Activated CD8-positive, alpha-beta memory T cell treated with anti-CD3 and anti-CD28 coated beads, Interleukin-2, amount 50 U/mL, for 48 hours (primary cell): Measurements from ENCODE around the gene LDHB.
"Not testable (repeated sequence)": the region's sequence is repeated elsewhere in the genome, so short reads cannot be mapped to it uniquely, and the experiment has no call there.

Experiments used
- DNase-seq: peaks from one replicate; pipeline ENCODE4 v3.0.0-alpha.2; 2020

LDHB gene

DNA sequence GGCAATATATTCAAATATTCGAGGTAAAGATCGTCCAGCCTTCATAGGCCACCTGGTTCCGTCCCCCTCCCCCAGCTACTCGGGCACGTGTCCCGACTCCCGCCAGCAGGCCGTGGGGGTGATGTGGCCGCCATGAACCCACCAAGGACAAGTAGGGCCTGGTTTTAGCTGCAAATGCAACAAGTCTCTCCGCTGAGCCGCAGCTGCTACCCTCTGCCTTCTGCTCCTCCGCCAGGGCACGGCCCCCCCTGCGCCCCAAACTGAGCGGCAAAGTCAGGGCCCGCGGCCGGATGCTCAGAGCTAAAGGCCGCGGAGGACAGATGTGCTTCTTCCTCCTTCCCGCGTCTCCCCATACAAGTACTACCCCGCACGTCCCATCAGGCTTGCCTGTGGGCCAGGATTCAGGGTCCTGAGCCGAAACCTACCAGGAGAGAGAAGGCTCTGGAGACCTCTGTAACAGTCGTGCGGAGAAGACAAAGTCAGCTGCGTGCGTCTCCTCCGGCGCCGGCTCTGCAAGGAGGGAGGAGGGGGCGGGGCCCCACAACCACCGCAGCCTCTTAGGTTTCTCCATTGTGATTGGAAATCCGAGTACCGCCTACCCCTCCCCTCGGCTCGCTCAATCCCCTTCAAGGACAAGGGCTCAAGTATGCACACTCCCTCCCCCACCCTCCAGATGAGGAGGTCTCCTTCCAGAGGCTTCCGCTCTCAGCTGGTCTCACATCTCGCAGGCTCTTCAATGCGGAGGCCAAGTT lies at the start of gene LDHB:
TSS of gene LDHB (minus strand) at position 517 of the 752 bp plus-strand sequence. CDS start 3,171 bp downstream, outside the sequence.
- DNase-seq: peak; percentile 92

DNA sequence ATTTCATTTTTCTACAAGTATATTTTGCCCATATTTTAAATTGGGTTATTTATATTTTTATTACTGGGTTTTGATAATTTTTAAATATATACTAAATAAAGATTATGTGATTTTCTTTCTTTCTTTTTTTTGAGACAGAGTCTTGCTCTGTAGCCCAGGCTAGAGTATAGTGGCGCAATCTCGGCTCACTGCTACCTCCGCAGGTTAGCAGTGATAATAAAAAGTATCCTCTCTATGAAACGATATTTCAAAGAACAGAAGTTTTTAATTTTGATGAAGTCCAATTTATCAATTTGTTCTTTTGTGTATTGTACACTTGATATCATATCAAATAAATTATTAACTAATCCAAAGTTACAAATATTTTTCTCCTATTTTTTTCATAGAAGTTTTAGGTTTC lies 47.2 kb upstream of the LDHB start:
- DNase-seq: no peak

DNA sequence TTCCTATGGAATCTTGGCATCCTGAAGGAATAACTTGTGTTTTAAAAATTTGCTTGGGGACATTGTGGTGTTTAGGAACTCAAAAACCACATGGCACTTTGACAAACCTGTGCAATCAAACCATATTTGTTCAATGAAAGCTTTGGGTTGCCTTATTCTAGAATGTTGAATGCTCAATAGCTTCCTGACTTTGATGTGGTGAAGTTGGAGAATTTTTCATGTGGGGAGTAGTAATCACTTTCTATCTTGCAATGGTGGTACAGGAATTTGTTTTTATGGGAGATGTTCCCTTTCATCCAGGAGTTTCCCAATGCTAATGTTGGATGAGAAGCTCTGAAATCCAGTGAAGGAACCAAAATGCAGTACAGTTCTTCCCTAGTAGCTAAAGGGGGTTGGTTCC lies 42.2 kb upstream of the LDHB start:
- DNase-seq: no peak

DNA sequence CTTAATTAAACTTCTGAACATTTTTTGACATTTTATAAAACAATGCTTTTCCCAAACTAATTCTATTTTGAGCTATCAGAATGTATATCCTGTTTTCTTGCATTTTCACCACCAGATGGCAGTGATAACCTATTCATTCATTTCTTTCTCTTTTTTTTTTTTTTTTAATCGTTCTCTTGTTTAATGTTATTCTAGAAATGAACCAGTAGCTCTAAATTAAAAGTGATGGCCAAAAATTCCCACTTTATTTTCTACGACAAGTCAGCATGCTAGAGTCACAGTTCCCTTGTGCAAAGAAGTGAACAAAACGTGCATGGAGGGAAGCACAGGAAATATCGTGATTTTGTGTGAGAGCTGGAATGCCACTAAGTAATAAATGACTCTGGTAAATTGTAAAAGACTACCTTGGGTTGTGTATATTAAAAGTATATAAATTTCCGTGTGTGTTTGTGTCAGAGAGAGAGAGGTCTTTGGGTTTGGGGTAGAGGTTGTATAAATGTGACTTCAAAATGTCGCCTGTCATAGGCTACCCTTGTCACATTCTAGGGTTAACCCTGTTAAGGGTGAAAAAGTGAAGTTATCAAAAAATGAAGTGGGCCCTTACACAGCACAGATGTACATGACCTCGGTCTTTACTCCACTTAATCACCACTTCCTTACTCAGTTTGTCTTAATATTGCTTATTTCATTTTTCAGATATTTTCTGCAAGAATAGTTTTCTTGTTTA lies 40.4 kb upstream of the LDHB start:
- DNase-seq: no peak

DNA sequence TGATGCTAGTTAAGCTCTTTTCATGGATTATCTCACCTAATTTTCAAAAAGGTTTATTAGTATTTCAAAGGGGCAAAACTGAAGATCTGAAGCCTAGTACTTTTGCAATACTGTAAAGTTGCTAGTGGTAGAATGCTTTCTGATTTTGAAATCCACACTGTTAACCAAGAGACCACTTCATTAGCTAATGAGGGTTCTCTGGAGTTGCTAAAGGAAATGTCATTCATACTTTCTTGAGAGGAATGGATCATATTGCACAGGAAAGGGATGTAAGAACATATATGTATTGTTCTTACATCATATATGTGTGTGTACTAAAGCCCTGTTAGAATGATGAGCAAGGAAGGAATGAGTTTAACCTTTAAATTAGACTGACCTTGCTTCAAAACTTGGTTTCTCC lies 39.0 kb upstream of the LDHB start:
- no peak for DNase-seq

DNA sequence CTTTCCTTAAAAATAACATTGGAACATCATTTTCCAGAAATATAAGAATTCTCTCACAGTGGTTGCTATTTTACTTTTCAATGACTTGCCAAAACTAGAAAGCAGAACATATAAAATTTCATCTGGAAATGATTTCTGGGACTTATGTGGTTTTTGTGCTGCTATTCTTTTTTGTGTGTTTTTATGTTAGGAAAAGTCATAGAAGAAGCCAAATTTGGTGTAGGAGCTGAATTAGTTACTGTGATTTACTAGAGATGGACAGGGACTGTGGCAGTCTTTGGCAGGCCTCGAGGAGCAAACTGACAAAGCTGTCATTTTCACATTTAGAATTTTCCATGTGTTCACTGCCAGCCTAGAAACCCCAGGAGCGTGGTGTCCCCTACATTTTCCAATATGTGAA lies 38.3 kb upstream of the LDHB start:
- no peak for DNase-seq

DNA sequence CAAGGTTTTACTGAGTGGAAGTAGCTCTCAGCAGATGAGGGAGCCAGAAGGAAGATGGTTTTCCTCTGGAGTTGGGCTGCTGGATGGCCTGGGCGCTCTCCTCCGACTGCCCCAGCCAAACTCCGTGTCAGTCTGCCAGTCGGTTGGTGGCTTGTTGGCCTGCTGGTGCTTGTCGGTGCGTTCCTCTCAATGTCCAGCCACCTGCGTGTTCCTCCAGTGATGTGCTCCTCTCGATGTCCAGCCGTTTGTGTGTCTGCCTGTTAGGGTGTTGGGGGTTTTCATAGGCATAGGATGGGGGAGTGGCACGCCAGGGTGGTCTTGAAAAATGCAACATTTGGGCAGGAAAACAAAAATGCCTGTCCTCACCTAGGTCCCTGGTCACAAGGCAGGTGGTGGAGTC lies 37.0 kb upstream of the LDHB start:
- DNase-seq: no peak

DNA sequence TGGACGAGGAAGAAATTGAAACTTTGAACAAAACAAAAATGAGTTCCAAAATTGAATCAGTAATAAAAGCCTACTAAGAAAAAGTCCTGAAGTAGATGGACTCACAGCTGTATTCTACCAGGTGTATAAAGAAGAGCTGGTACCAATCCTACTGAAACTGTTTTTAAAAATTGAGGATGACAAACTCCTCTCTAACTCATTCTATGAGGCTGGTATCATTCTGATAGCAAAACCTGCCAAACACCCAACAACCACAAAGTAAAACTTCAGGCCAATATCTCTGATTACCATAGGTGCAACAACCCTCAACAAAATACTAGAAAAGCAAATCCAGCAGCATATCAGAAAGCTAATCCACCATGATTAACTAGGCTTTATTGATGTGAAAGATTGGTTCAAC lies 33.9 kb upstream of the LDHB start:
- DNase-seq: no peak

DNA sequence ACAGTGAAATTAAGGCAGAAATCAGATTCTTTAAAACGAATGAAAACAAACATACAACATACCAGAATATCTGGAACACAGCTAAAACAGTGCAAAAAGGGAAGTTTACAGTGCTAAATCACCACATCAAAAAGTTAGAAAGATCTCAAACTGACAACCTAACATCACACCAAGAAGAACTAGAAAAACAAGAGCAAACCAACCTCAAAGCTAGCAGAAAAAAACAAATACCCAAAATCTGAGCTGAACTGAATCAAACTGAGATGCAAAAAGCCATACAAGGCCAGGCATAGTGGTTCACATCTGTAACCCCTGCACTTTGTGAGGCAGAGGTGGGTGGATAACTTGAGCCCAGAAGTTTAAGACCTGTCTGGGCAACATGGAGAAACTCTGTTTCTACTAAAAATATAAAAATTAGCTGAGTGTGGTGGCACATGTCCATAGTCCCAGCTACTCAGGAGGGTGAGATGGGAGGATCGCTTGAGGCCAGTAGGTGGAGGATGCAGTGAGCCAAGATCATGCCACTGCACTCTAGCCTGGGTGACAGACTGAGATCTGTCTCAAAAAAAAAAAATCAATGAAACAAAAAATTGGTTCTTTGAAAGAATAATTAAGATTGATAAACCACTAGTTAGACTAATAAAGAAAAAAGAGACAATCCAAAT lies 33.2 kb upstream of the LDHB start:
- DNase-seq: no peak

DNA sequence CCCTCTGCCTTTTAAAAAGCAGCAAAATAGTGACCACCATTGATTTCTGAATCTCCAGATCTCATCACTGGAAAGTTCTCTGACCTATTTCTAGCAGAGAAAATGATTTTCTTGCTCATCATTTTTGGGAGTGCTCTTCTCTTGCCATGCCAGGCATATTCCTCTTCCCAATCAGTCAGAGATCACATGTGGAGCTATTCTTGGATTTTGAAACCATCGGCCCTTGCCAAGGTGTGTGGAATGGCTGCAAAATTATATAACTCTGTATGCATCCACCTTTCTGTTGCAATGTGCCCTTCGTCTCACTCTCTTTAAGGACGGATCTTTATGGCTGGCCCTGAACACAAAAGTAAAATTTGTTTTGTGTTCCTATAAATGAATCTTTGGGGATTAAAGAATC lies 25.5 kb upstream of the LDHB start:
- DNase-seq: no peak

DNA sequence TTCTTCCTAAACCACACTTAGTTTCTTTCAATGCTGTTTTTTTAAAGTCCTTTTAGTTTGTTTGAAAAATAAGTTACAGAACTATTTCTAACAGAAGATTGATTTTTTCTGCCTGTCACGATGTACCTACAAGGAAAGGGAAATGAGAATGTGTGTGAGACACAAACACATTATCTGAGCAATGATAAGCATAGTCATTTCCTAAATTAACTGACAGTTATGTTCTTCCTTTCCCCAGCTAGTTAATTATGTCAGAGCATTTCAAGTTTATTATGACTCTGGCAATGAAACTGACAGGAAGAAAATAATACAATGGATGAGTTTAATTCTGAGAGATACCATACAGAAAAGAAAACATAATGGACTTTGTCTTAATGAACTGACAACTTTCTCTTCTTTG lies 21.3 kb upstream of the LDHB start:
- DNase-seq: no peak

DNA sequence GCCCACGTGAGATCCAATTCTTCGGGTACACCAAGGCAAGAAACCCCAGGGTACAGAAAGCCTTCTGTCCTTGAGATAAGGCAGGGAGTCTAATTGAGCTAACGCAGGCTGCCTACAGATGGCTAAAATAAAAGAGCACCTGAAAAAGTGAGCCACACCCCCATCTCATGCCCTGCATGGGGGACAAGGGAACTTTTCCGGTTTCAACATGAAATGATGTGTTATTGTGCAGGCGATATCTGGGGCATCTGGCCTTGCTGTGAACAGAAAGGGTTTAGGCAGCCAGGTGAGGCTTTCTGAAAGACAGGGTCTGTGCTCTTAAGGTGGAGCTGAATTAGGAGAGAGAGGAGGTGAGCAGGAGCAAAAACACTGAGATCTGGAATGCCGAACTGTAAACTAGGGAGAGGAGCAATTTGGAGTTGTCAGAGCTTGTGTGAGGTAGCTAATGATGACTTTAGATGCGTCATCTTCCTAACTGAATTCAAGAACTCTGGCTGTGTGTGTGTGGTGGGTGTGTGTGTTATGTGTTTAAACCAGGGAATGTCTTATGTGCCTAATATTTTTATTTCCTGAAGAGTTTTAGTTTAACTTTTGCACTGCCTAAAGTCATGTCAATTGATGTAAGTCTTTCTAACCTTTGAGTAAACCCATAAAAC lies 20.1 kb upstream of the LDHB start:
- no peak for DNase-seq

DNA sequence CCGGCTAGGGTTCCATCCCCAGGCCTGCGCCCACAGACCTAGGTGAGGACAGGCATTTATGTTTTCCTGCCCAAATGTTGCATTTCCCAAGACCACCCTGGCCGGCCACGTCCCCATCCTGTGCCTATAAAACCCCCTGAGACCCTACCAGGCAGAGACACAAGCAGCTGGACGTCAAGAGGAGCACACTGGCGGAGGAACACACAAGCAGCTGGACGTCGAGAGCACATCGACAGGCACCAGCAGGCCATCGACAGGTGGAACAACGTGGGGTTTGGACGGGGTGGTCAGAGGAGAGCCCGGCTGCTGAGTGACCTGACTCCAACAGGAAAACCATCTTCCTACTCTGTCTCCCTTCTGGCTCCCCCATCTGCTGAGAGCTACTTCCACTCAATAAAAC lies 19.6 kb upstream of the LDHB start:
- no peak for DNase-seq

DNA sequence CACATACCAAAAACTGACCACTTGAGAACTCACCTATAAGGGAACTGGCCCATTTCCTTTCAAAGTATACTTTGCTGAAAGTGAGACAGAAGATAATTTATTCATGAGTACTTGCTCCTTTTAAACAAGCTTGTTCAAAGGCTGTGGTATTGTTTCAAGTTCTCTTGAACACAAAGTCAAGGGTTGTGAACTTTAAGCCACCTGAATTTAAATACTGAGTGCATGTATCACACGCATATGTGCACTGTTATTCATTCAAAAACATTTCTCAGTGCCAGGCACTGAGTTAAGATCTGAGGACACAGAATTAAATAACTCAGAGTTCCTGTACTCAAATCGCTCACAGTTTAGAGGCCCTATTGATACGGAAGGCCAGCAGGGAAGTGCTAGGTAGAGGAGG lies 19.1 kb upstream of the LDHB start:
- no peak for DNase-seq

DNA sequence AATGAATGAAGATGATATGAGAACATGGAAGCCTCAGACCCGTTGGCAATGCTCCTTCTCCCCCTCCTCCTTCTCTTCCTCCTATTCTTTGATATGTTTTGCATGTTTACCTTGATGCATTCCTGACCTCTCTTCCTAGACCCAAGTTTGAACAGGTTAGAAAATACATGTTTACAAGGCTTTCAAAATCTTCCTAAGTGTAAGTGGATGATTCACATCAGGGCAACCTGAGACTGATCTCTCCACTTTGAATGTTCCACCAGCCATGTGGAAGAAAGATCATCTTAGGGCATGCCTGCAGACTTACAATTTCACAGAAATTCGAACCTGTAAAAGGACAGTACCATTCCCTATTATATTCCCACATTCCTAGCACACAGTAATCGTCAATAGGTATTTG lies 18.0 kb upstream of the LDHB start:
- DNase-seq: no peak

DNA sequence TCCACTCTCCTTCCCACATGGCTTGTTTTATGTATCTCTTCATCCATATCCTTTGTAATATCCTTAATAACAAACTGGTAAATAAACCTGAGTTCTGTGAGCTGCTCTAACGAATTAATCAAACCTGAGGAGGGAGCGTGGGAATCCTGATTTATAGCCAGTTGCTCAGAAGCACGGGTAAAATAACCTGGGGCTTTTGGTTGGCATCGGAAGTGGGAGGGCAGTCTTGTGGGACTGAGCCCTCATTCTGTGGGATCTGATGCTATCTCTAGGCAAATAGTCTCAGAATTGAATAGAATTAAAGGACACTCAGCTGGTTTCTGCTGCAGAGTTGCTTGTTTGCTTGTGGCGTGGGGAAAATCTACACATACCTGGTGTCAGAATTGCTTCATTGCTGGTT lies 17.5 kb upstream of the LDHB start:
- no peak for DNase-seq

DNA sequence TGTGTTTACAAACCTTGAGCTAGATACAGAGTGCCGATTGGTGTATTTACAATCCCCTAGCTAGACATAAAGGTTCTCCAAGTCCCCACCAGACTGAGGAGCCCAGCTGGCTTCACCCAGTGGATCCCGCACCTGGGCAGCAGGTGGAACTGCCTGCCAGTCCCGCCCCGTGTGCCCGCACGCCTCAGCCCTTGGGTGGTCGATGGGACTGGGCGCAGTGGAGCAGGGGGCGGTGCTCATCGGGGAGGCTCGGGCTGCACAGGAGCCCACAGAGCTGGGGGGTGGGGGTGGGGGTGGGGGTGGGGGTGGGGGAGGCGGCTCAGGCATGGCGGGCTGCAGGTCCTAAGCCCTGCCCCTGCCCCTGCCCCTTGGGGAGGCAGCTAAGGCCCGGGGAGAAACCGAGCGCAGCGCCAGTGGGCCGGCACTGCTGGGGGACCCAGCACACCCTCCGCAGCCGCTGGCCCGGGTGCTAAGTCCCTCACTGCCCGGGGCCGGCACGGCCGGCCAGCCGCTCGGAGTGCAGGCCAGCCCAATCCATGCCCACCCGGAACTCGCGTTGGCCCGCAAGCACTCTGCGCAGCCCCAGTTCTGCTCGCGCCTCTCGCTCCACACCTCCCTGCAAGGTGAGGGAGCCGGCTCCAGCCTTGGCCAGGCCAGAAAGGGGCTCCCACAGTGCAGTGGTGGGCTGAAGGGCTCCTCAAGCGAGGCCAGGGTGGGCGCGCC lies 16.3 kb upstream of the LDHB start:
- DNase-seq: not testable (repeated sequence)

DNA sequence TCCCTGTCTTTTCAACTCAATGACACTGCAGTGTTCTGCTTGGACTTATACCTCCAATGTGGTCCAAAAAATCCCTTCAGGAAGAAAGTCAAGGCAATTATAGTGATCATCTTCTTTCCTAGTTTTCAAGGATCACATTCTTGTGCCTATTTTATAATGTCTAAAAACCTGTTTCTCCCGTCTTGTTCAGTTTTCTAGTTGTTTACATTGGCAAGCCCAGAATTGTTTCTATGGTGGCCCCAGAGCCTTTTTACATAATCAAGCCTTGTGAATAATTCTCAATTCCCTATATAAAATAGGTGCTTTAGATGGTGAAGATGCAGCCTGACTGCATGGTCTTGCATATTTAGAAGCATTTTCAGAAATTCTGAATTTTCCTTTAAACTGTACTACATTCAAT lies 14.5 kb upstream of the LDHB start:
- no peak for DNase-seq

DNA sequence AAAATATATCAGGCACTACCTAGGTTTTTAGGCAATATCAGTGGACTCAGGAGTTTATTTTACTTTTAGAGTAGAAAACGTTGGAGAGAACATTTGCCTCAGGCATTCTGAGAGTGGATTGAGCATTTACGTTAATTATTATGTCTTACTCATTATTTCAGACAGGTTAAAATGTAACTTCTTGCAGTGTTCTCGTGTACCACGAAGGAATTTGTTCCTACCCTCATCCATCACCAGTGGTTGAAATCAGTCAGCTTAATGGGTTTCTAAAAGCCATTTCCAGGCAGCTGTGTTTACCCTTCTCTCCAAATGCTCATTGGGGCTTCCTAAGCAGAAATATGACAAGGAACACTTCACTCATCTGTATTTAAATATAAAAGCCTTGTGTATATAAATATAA lies 9.1 kb upstream of the LDHB start:
- DNase-seq: no peak

DNA sequence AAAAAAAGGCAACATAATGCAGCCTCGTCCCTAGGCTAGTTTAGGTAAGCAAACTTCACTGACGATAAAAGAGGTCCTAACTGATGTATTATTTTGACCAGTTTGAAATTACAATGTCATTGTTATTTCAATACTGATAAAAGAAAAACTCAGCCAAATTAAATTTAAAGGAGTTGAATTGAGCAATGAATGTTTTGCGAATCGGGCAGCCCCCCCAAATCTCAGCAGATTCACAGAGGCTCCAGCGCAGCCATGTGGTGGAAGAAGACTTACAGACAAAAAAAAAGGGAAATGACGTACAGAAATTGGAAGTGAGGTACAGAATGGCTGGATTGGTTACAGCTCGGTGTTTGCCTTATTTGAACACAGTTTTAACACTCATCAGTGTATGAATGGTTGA lies 8.2 kb upstream of the LDHB start:
- no peak for DNase-seq

DNA sequence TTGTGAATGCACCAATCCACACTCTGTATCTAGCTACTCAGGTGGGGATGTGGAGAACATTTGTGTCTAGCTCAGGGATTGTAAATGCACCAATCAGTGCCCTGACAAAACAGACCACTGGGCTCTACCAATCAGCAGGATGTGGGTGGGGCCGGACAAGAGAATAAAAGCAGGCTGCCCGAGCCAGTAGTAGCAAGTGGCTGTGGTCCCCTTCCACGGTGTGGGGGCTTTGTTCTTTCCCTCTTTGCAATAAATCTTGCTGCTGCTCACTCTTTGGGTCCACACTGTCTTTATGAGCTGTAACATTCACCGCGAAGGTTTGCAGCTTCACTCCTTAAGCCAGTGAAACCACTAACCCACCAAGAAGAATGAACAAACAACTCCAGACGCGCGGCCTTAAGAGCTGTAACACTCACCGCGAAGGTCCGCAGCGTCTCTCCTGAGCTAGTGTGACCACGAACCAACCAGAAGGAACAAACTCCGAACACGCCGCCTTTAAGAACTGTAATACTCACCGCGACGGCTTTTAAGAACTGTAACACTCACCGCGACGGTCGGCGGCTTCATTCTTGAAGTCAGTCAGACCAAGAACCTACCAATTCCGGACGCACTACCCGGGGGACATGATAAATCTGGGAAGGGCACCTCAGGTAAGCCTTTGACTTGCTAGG lies 4.6 kb upstream of the LDHB start:
- DNase-seq: no peak

DNA sequence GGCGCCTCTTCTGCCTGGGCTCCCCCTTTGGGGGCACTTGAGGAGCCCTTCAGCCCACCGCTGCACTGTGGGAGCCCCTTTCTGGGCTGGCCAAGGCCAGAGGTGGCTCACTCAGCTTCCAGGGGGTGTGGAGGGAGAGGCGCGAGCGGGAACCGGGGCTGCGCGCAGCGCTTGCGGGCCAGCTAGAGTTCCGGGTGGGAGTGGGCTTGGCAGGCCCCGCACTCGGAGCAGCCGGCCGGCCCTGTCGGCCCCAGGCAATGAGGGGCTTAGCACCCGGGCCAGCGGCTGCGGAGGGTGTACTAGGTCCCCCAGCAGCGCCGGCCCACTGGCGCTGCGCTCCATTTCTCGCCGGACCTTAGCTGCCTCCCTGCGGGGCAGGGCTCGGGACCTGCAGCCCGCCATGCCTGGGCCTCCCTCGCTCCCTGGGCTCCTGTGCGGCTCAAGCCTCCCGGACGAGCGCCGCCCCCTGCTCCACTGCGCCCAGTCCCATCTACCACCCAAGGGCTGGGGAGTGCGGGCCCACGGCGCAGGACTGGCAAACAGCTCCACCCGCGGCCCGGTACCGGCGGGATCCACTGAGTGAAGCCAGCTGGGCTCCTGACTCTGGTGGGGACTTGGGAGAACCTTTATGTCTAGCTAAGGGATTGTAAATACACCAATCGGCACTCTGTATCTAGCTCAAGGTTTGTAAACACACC lies 3.9 kb upstream of the LDHB start:
- DNase-seq: not testable (repeated sequence)
